Type B pancreatic cell (in vitro differentiated cells): ENCODE results near the gene C5orf24. TPM values are rescaled to one million over a fixed set of nuclear protein-coding genes. Genes with fewer than 3 reads are reported as not detected.

Experiments used
- DNase-seq: peaks from one replicate; pipeline ENCODE4 v3.0.0; 2021; ENCODE audit warnings: mixed read lengths; ENCODE audit not compliant: unreplicated experiment; ENCODE audit errors: extremely low spot score
- H3K27ac Mint-ChIP-seq: 2 replicates; pipeline ENCODE4 v1.8.0; 2021; ENCODE audit warnings: mild to moderate bottlenecking, mixed read lengths
- H3K27me3 Mint-ChIP-seq: 2 replicates; pipeline ENCODE4 v1.8.0; 2021; ENCODE audit warnings: mixed read lengths
- H3K36me3 Mint-ChIP-seq: 2 replicates; pipeline ENCODE4 v1.8.0; 2021; ENCODE audit warnings: mixed read lengths
- H3K4me1 Mint-ChIP-seq: one replicate; pipeline ENCODE4 v1.8.0; 2021; ENCODE audit warnings: mixed read lengths; ENCODE audit not compliant: unreplicated experiment
- H3K4me3 Mint-ChIP-seq: 2 replicates; pipeline ENCODE4 v1.8.0; 2021; ENCODE audit warnings: mild to moderate bottlenecking, mixed read lengths
- H3K9me3 Mint-ChIP-seq: 2 replicates; pipeline ENCODE4 v1.8.0; 2021; ENCODE audit warnings: mixed read lengths
- CTCF ChIP-seq: fragments of 200-600 bp; sonication (generic); conservative IDR thresholded peaks from 2 replicates; pipeline ENCODE4 v1.5.0; 2021; ENCODE audit warnings: antibody characterized with exemption, mild to moderate bottlenecking
- long read RNA-seq: library from polyadenylated mRNA; unstranded; transcript quantifications from one replicate; pipeline ENCODE4 v2.0.0, GENCODE V29; 2020
- total RNA-seq: library from RNA; stranded (reverse); gene quantifications from 2 replicates; pipeline ENCODE4 v1.2.1, GENCODE V29; 2021; ENCODE audit warnings: low replicate concordance

Gene C5orf24
- 43.7 and 62.9 TPM in 2 replicates for total RNA-seq
- long read RNA-seq, full-length matches to known transcripts = 15 of 32 reads
- long read RNA-seq, partial matches to known transcripts = 0 of 32 reads
- long read RNA-seq, other reads (novel, unspliced or antisense) = 17 of 32 reads

GRCh38 chr5:134845852-134846640 lies at the start of gene C5orf24:
C5orf24 (plus strand) TSS chr5:134845968; CDS start chr5:134854901, 8,933 bp downstream.
- peak within 1 kb of the TSS; percentile 90 for H3K4me3 Mint-ChIP-seq
- H3K27me3 Mint-ChIP-seq = no peaks in the 10 kb centered on the region
- peaks cover 18% of the 10 kb centered on the region for H3K4me1 Mint-ChIP-seq
- peak within 1 kb of the TSS; percentile 95 for H3K27ac Mint-ChIP-seq
- H3K9me3 Mint-ChIP-seq = no peaks in the 10 kb centered on the region
- peak; percentile 94 for DNase-seq
- peaks cover 9% of the 10 kb centered on the region for H3K36me3 Mint-ChIP-seq
- TF ChIP-seq CTCF = no peak

DNA sequence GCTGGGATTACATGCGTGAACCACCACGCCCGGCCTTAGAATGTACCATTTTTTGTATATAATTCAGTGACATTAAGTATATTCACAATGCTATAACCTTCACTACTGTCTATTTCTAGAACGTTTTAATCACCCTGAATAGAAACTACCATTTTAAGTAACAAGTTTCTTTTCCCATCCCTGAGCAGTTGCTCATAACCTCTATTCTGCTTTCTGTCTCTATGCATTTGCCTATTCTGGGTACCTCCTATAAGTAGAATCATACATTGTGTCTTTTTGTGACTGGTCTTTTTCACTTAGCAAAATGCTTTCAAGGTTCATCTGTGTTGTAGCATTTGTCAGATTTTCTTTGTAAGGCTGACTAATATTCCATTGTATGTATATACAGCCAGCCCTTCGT lies 47.3 kb upstream of the C5orf24 start:
- Mint-ChIP-seq H3K9me3 (no peaks in the 10 kb centered on the region), H3K36me3 (peaks cover 35% of the 10 kb centered on the region)
- DNase-seq = no peak

DNA sequence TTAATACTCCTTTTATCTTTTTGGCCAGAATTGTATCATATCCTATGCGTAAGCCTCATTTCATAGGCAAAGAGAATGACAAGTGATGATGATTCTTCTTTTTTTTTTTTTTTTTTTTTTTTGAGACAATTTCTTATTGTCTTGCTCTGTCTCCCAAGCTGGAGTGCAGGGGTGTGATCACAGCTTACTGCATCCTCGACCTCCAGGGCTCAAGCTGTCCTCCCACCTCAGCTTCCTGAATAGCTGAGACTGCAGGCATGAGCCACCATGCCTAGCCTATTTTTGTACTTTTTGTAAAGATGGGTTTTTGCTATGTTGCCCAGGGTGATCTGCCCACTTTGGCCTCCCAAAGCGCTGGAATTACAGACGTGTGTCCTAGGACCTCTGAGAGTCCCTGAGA lies 41.9 kb upstream of the C5orf24 start:
- H3K9me3 Mint-ChIP-seq = no peaks in the 10 kb centered on the region
- no peak for TF ChIP-seq CTCF
- H3K36me3 Mint-ChIP-seq = peaks cover 15% of the 10 kb centered on the region
- DNase-seq = no peak
- no peak overlapping the region for H3K4me3 Mint-ChIP-seq
- no peaks in the 10 kb centered on the region for H3K4me1 Mint-ChIP-seq
- H3K27ac Mint-ChIP-seq = no peak overlapping the region
- no peaks in the 10 kb centered on the region for H3K27me3 Mint-ChIP-seq

More for the DNA sequence above, 47.3 kb upstream of the C5orf24 start:
- H3K4me1 Mint-ChIP-seq = no peaks in the 10 kb centered on the region
- no peak overlapping the region for H3K4me3 Mint-ChIP-seq
- H3K27ac Mint-ChIP-seq = no peak overlapping the region
- no peak for TF ChIP-seq CTCF
- no peaks in the 10 kb centered on the region for H3K27me3 Mint-ChIP-seq

DNA sequence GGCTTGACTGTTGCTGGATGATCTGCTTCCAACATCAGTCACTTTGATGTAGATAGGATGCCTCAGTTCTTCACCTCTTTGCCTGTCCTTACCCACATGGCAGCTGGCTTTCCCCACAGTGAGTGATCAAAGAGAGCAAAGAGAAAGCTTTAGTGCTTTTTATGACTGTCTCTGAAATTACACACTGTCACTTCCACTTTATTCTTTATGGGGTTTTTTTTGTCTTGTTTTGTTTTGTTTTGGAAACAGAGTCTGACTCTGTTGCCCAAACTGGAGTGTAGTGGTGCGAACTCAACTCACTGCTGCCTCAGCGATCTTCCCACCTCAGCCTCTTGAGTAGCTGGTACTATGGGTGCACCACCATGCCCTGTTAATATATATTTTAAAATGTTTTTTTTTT lies 32.4 kb upstream of the C5orf24 start:
- no peak overlapping the region for H3K27ac Mint-ChIP-seq
- no peaks in the 10 kb centered on the region for H3K9me3 Mint-ChIP-seq
- H3K27me3 Mint-ChIP-seq = no peaks in the 10 kb centered on the region
- H3K4me1 Mint-ChIP-seq = no peaks in the 10 kb centered on the region
- no peak for DNase-seq
- no peak overlapping the region for H3K4me3 Mint-ChIP-seq
- TF ChIP-seq CTCF = no peak
- peaks cover 28% of the 10 kb centered on the region for H3K36me3 Mint-ChIP-seq

GRCh38 chr5:134813827-134814226 lies 31.9 kb upstream of the C5orf24 start:
- no peaks in the 10 kb centered on the region for H3K4me1 Mint-ChIP-seq
- DNase-seq = no peak
- no peak overlapping the region for H3K4me3 Mint-ChIP-seq
- no peak for TF ChIP-seq CTCF
- H3K27me3 Mint-ChIP-seq = no peaks in the 10 kb centered on the region
- no peaks in the 10 kb centered on the region for H3K9me3 Mint-ChIP-seq
- H3K36me3 Mint-ChIP-seq = peaks cover 31% of the 10 kb centered on the region
- no peak overlapping the region for H3K27ac Mint-ChIP-seq
